Liver (tissue), 9 donors: ENCODE measurements around the gene TNNI3K. TPM values are rescaled to one million over a fixed set of nuclear protein-coding genes. Genes with fewer than 3 reads are reported as not detected.
"Not testable (repeated sequence)": the region's sequence is repeated elsewhere in the genome, so short reads cannot be mapped to it uniquely, and the experiment has no call there.

Experiments
- DNase-seq: peaks from one replicate; pipeline ENCODE4 v3.0.0-alpha.2; 2017; ENCODE audit warnings: low spot score
- H3K27ac ChIP-seq, 2 donors: one replicate each; pipeline ENCODE4 v1.7.0; 2013; ENCODE audit warnings: inconsistent platforms in 2 of 2, low read length in 2 of 2, control low read depth in 1 of 2, low read depth in 1 of 2, mild to moderate bottlenecking in 1 of 2
- H3K27me3 ChIP-seq, 4 donors: one replicate each; pipeline versions ENCODE4 v1.6.1 to v1.7.0; 2013; ENCODE audit warnings: low read length in 3 of 4, inconsistent platforms in 1 of 4, mild to moderate bottlenecking in 1 of 4, moderate library complexity in 1 of 4; ENCODE audit not compliant: control insufficient read depth in 4 of 4, insufficient read depth in 4 of 4
- H3K36me3 ChIP-seq, 4 donors: one replicate each; pipeline versions ENCODE4 v1.6.1 to v1.7.0; 2013; ENCODE audit warnings: low read length in 3 of 4, mild to moderate bottlenecking in 3 of 4, low read depth in 1 of 4, moderate library complexity in 1 of 4; ENCODE audit not compliant: control insufficient read depth in 4 of 4, insufficient read depth in 3 of 4
- H3K4me1 ChIP-seq, 4 donors: one replicate each; pipeline versions ENCODE4 v1.6.1 to v1.7.0; 2013; ENCODE audit warnings: low read length in 3 of 4, mild to moderate bottlenecking in 3 of 4, moderate library complexity in 1 of 4; ENCODE audit not compliant: control insufficient read depth in 4 of 4, insufficient read depth in 4 of 4
- H3K4me3 ChIP-seq, 3 donors: one replicate each; pipeline versions ENCODE4 v1.6.1 to v1.7.0; 2013; ENCODE audit warnings: low read length in 3 of 3, control low read depth in 1 of 3, low read depth in 1 of 3, mild to moderate bottlenecking in 1 of 3
- H3K9ac ChIP-seq, 2 donors: one replicate each; pipeline ENCODE4 v1.7.0; 2013; ENCODE audit warnings: low read length in 2 of 2, mild to moderate bottlenecking in 2 of 2, moderate library complexity in 2 of 2, control low read depth in 1 of 2, low read depth in 1 of 2
- H3K9me3 ChIP-seq, 4 donors: one replicate each; pipeline versions ENCODE4 v1.6.1 to v1.7.0; 2013; ENCODE audit warnings: low read length in 3 of 4; ENCODE audit not compliant: control insufficient read depth in 4 of 4
- ATF3 ChIP-seq: IDR thresholded peaks from 2 replicates; pipeline ENCODE4 v1.6.1; 2016; ENCODE audit warnings: antibody characterized with exemption
- CTCF ChIP-seq: fragments of 150-350 bp; IDR thresholded peaks from 2 replicates; pipeline ENCODE4 v1.5.1; 2017; ENCODE audit warnings: improper control_type of control experiment, low read depth, low read length; ENCODE audit not compliant: missing input control
- FOXA2 ChIP-seq: IDR thresholded peaks from 2 replicates; pipeline ENCODE4 v1.6.1; 2016; ENCODE audit warnings: antibody characterized with exemption
- GABPA ChIP-seq, 2 donors: IDR thresholded peaks in 1 of 2; conservative IDR thresholded peaks in 1 of 2; 2 replicates each; pipeline ENCODE4 v1.6.1; 2016; ENCODE audit warnings: antibody characterized with exemption in 2 of 2, mild to moderate bottlenecking in 1 of 2, moderate library complexity in 1 of 2
- HNF4A ChIP-seq, 2 donors: conservative IDR thresholded peaks; 2 replicates each; pipeline ENCODE4 v1.6.1; 2016; ENCODE audit warnings: antibody characterized with exemption in 2 of 2, mild to moderate bottlenecking in 2 of 2
- HNF4G ChIP-seq: IDR thresholded peaks from 2 replicates; pipeline ENCODE4 v1.6.1; 2016; ENCODE audit warnings: antibody characterized with exemption
- JUND ChIP-seq, 2 donors: IDR thresholded peaks; 2 replicates each; pipeline ENCODE4 v1.6.1; 2016; ENCODE audit warnings: antibody characterized with exemption in 2 of 2
- MAX ChIP-seq: IDR thresholded peaks from 2 replicates; pipeline ENCODE4 v1.6.1; 2016; ENCODE audit warnings: antibody characterized with exemption
- RAD21 ChIP-seq, 2 donors: IDR thresholded peaks; 2 replicates each; pipeline ENCODE4 v1.6.1; 2016; ENCODE audit warnings: antibody characterized with exemption in 2 of 2, mild to moderate bottlenecking in 2 of 2
- RXRA ChIP-seq, 2 donors: IDR thresholded peaks; 2 replicates each; pipeline ENCODE4 v1.6.1; 2017 to 2018; ENCODE audit warnings: antibody characterized with exemption in 2 of 2, mild to moderate bottlenecking in 1 of 2
- TAF1 ChIP-seq: conservative IDR thresholded peaks from 2 replicates; pipeline ENCODE4 v1.6.1; 2016; ENCODE audit warnings: antibody characterized with exemption, mild to moderate bottlenecking
- YY1 ChIP-seq: IDR thresholded peaks from 2 replicates; pipeline ENCODE4 v1.6.1; 2016; ENCODE audit warnings: antibody characterized with exemption, mild to moderate bottlenecking
- WGBS: extraction: QIAGEN DNeasy Blood & Tissue Kit; methylation state at CpG from one replicate; pipeline ENCODE4 v1.1.7; 2013; 5-methylcytosine and 5-hydroxymethylcytosine counted together
- polyA plus RNA-seq, 2 donors: library from polyadenylated mRNA; stranded (reverse) in 1 of 2; unstranded in 1 of 2; fragments of 200-250 nt in 1 of 2; fragments of >200 nt in 1 of 2; fragmentation: Nextera tagmentation in 1 of 2; extraction: Ambion mirVana in 1 of 2; gene quantifications; one replicate each; pipeline versions ENCODE4 v1.2.1 to v1.2.3, GENCODE V29; 2013 to 2015
- total RNA-seq, 2 donors: library from RNA; depleted of rRNA; stranded (reverse); fragments of >200 nt; gene quantifications; one replicate each; pipeline ENCODE4 v1.2.3, GENCODE V29; 2014
- donor health status: healthy.
- donor health status: healthy.
- donor health status: healthy.
- donor health status: healthy.
- donor health status: healthy.

Gene TNNI3K
- total and polyA plus RNA-seq, 4 donors: 0.09 to 0.10 TPM; not detected in 2

GRCh38 chr1:74246315-74246714, 11.1 kb downstream of the TNNI3K start (continued):
- TF ChIP-seq CTCF (no peak), HNF4A (conservative IDR thresholded peaks at IDR 0.05) (no peak), HNF4G (no peak), FOXA2 (no peak), RAD21 (IDR thresholded peaks at IDR 0.05) (no peak), YY1 (no peak)

GRCh38 chr1:74247881-74248528, 12.8 kb downstream of the TNNI3K start:
- Histone ChIP-seq H3K27ac (no peak overlapping the region), H3K27me3 (no peaks in the 10 kb centered on the region), H3K4me1 (no peaks in the 10 kb centered on the region), H3K9ac (no peak overlapping the region), H3K9me3 (no peaks in the 10 kb centered on the region), H3K4me3 (no peak overlapping the region), H3K36me3 (no peaks in the 10 kb centered on the region)
- no peak for DNase-seq
- 93% methylated on average over 22 of the region's 22 CpGs for WGBS
- TF ChIP-seq MAX: no peak

GRCh38 chr1:74253243-74253824, 18.1 kb downstream of the TNNI3K start:
- not testable (repeated sequence) for H3K4me3 ChIP-seq, H3K4me1 ChIP-seq, H3K27ac ChIP-seq, H3K9me3 ChIP-seq, H3K36me3 ChIP-seq, H3K9ac ChIP-seq, H3K27me3 ChIP-seq, DNase-seq
- 91% methylated on average over 32 of the region's 32 CpGs for WGBS

- H3K9me3 ChIP-seq: no peaks in the 10 kb centered on the region
- no peaks in the 10 kb centered on the region for H3K4me1 ChIP-seq
- no peak overlapping the region for H3K4me3 ChIP-seq
- DNase-seq: no peak
- no peak for TF ChIP-seq GABPA (IDR thresholded peaks at IDR 0.05 in 1 of 2, conservative IDR thresholded peaks at IDR 0.05 in 1 of 2)
- WGBS: 91% methylated on average over 3 of the region's 3 CpGs
- no peak overlapping the region for H3K9ac ChIP-seq
- no peaks in the 10 kb centered on the region for H3K36me3 ChIP-seq
- H3K27me3 ChIP-seq: no peaks in the 10 kb centered on the region
- H3K27ac ChIP-seq: no peak overlapping the region
These were observed 30.8 kb downstream of the TNNI3K start for GRCh38 chr1:74266001-74266400.

- Histone ChIP-seq H3K9ac (no peak overlapping the region), H3K27me3 (no peaks in the 10 kb centered on the region), H3K36me3 (no peaks in the 10 kb centered on the region), H3K9me3 (no peaks in the 10 kb centered on the region), H3K4me3 (no peak overlapping the region), H3K4me1 (no peaks in the 10 kb centered on the region), H3K27ac (no peak overlapping the region)
- WGBS: 49% methylated on average over 2 of the region's 2 CpGs
- DNase-seq: no peak
- no peak for TF ChIP-seq JUND (IDR thresholded peaks at IDR 0.05)
- TF ChIP-seq CTCF: no peak
- no peak for TF ChIP-seq TAF1
- TF ChIP-seq RXRA (IDR thresholded peaks at IDR 0.05): no peak
- no peak for TF ChIP-seq RAD21 (IDR thresholded peaks at IDR 0.05)
- no peak for TF ChIP-seq YY1
- TF ChIP-seq ATF3: no peak
- no peak for TF ChIP-seq GABPA (IDR thresholded peaks at IDR 0.05 in 1 of 2, conservative IDR thresholded peaks at IDR 0.05 in 1 of 2)
These were observed 36.3 kb downstream of the TNNI3K start for GRCh38 chr1:74271503-74271902.
